Activated T-helper 1 cell treated with anti-CD3 and anti-CD28 coated beads, Interleukin-2, amount 50 U/mL, for 16 hours (primary cell): Measurements from ENCODE around the gene RASSF6.
"Not testable (repeated sequence)": the region's sequence is repeated elsewhere in the genome, so short reads cannot be mapped to it uniquely, and the experiment has no call there.

Source experiments
- DNase-seq, 2 donors: peaks; one replicate each; pipeline ENCODE4 v3.0.0-alpha.2; 2020; ENCODE audit warnings: low read depth in 1 of 2, low spot score in 1 of 2

RASSF6 gene

GRCh38 chr4:73613130-73613529, 7.1 kb downstream of the RASSF6 start:
- DNase-seq = no peak

DNA sequence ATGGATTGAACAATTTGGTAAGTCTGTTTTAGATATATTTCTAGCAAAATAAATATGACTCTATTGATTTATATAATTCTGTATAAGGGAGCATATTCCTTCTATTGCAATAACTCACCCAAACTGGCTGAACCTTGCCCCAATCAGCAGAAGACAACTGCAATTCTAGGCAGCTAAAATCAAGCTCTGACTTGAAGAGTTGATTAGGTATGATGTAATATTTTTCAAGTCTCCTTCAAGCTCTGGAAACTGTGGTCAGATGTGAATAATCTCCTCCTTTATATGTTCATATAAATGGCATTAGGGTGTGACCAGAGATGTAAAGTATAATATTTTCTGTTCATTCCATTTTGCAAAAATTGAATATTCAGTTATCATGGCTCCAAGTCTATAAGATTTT, 8.2 kb downstream of the RASSF6 start:
- no peak for DNase-seq

DNA sequence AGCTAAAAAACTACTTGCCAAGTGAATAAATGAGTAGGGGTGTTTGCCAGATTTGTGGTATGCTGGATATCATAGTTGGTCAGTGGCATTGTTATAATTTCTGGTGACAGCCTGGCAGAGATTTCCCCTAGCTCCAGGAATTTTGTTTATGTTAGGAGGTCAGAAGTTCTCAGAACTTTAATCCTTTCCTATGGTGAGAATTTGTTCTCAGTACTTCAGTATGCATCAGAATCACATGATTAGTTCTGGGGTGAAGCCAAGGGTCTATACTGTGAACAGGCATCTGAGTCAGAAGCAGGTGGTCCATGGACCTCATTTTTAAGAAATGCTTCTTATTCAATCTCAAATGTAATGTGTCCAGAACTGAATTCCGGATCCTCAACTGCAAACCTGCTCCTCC, 10.5 kb downstream of the RASSF6 start:
- no peak for DNase-seq

- no peak for DNase-seq
These were observed 11.3 kb downstream of the RASSF6 start for GRCh38 chr4:73608689-73609594.

GRCh38 chr4:73607375-73608033, 12.7 kb downstream of the RASSF6 start:
- DNase-seq = no peak

GRCh38 chr4:73606465-73606974, 13.7 kb downstream of the RASSF6 start:
- DNase-seq = no peak

- DNase-seq = no peak
These were observed 16.2 kb downstream of the RASSF6 start for GRCh38 chr4:73603854-73604584.

DNA sequence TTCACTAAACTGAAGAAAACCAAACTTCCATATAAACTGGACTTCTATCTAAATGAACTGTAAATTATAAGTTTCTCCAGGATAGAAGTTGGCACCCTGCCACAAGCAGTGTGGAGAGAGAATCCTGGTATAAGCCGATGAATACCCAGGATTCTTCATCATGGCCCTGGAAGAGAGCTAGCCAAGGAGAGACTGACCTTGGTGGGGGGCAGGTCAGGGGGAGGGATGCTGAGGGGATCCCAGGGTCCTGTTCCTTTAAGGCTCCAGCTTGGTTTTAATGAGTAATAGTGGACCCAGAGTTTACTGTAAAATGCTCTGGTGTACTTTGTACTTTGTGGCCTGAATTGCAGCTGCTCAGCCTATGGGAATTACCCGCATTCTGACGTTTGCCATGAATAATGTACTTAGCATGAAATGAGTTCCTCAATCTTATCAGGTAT, 16.9 kb downstream of the RASSF6 start:
- DNase-seq = no peak

GRCh38 chr4:73600954-73601353, 19.3 kb downstream of the RASSF6 start:
- DNase-seq = no peak

GRCh38 chr4:73599182-73599581, 21.1 kb downstream of the RASSF6 start:
- no peak for DNase-seq

DNA sequence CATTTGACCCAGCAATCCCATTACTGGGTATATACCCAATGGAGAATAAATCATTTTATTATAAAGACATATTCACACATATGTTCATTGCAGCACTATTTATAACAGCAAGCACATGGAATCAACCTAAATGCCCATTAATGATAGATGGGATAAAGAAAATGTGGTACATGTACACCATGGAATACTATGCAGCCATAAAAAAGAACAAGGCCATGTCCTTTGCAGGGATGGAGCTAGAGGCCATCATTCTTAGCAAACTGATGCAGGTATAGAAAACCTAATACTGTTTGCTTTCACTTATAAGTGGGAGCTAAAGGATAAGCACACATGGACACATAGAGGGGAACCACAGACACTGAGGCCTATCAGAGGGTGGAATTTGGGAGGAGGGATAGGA, 22.6 kb downstream of the RASSF6 start:
- DNase-seq = no peak

- not testable (repeated sequence) for DNase-seq
These were observed 23.1 kb downstream of the RASSF6 start for GRCh38 chr4:73597183-73597582.

DNA sequence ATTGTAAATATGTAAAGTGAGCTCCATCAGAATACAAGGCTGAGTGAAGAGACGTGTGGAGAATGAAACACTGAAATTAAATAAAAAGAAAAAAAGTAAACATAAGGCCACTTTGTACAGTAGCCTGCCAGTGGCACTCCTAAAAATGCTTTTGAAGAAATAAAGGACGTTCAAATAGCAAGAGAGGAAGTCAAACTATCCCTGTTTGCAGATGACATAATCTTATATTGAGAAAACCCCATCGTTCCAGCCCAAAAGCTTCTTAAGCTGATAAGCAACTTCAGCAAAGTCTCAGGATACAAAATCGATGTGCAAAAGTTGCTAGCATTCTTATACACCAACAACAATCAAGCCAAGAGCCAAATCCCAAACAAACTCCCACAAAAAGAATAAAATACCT, 24.2 kb downstream of the RASSF6 start:
- DNase-seq = no peak

GRCh38 chr4:73593631-73594241, 26.5 kb downstream of the RASSF6 start:
- DNase-seq = no peak

GRCh38 chr4:73589887-73590801, 30.1 kb downstream of the RASSF6 start:
- DNase-seq = no peak

GRCh38 chr4:73589261-73589847, 30.9 kb downstream of the RASSF6 start:
- DNase-seq = no peak

DNA sequence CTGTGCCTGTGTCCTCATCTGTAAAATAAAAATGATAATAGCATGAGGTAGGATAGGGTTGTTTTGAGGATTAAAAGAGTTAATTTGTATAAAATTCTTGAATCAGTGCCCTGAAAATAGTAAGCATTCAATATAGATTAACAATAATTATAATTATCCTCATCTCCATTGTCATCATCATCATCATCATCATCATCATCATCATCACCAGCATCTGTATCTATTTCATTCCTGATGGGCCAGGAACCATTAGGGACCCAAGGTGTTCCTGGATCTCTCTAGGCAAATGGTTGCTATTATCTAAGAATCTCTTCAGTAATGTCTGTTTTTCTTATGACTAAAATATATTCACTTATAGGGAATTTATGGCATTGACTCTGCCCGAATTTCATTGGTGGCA, 31.6 kb downstream of the RASSF6 start:
- DNase-seq = no peak

- no peak for DNase-seq
These were observed 33.6 kb downstream of the RASSF6 start for GRCh38 chr4:73586666-73587065.

DNA sequence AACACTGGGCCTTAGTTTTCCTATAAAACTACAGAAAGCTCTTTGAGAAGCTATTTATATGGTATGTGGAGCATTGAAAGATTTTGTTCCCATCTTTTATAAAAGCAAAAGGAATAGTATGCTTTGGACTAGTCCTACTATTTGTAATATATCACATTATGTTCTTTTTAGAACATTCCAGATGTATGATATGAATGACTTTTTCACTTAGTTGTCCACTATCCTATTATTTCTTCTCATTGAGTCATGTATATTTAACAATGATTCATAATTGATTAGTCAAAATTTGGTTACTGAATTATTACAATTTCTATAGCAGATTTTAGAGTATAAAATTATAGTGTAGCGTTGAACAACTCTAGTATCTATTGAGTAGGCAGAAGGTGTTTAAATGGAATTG, 34.2 kb downstream of the RASSF6 start:
- DNase-seq = no peak

DNA sequence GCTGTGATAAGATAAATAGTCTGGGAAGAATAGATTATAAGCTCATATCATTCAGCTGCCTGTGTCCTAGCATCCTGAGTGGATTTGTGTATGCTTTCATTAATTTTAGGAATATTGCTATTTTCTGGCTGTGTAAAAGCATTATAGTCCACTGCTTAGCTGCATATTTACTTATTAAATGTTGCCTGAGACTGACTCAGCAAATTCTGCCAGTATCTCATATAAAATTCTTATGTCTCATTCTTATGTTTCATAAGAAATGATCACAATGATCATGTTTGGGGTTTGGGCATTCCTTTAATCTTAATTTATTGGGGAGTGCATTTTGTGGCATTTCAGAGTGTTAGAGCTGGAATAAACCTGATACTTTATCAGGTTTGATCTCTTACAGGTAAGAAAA, 34.9 kb downstream of the RASSF6 start:
- DNase-seq = no peak
